Osteocyte (in vitro differentiated cells): ENCODE measurements around the gene PUM2. TPM values are rescaled to one million over a fixed set of nuclear protein-coding genes. Genes with fewer than 3 reads are reported as not detected.
"Not testable (repeated sequence)": the region's sequence is repeated elsewhere in the genome, so short reads cannot be mapped to it uniquely, and the experiment has no call there.

Source experiments
- DNase-seq: peaks from one replicate; pipeline ENCODE4 v3.0.0; 2021; ENCODE audit warnings: mixed read lengths; ENCODE audit not compliant: unreplicated experiment; ENCODE audit errors: extremely low spot score
- H3K27ac Mint-ChIP-seq: one replicate; pipeline ENCODE4 v1.8.0; 2021; ENCODE audit warnings: mild to moderate bottlenecking, mixed read lengths; ENCODE audit not compliant: unreplicated experiment
- H3K27me3 Mint-ChIP-seq: one replicate; pipeline ENCODE4 v1.8.0; 2021; ENCODE audit warnings: mixed read lengths; ENCODE audit not compliant: unreplicated experiment
- H3K36me3 Mint-ChIP-seq: one replicate; pipeline ENCODE4 v1.8.0; 2021; ENCODE audit warnings: mixed read lengths; ENCODE audit not compliant: unreplicated experiment
- H3K4me1 Mint-ChIP-seq: one replicate; pipeline ENCODE4 v1.8.0; 2021; ENCODE audit warnings: mixed read lengths; ENCODE audit not compliant: unreplicated experiment
- H3K4me3 Mint-ChIP-seq: one replicate; pipeline ENCODE4 v1.8.0; 2021; ENCODE audit warnings: mild to moderate bottlenecking, moderate library complexity, mixed read lengths; ENCODE audit not compliant: unreplicated experiment
- H3K9me3 Mint-ChIP-seq: one replicate; pipeline ENCODE4 v1.8.0; 2021; ENCODE audit warnings: mixed read lengths; ENCODE audit not compliant: unreplicated experiment
- CTCF ChIP-seq: fragments of 200-600 bp; sonication (generic); IDR thresholded peaks from 2 replicates; pipeline ENCODE4 v1.5.0; 2021; ENCODE audit warnings: antibody characterized with exemption, mild to moderate bottlenecking, moderate library complexity
- total RNA-seq: library from RNA; stranded (reverse); gene quantifications from 2 replicates; pipeline ENCODE4 v1.2.1, GENCODE V29; 2021

Gene PUM2
- total RNA-seq, 1 donor from 2014 or later, result 82.2 TPM

DNA sequence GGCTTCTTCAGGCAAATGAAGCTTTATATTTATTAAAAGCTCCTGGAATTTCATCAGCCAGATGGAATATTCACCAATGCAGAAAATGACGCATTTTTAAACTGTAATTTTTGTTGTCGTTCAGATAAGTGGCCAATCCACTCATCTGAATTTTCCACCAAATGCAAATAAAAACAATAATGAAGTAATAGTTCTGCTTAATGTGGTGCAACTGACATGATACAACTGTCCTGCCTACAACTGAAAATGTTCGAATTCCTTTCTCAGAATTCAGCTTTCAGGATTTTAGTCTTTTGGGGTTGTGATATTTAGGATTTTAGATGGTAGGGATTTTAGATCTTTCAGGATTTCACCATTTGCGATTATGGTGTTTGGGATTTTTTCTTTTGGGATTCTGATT is 27.1 kb upstream of the PUM2 start:
- Mint-ChIP-seq H3K36me3 (no peaks in the 10 kb centered on the region), H3K27me3 (peaks cover 22% of the 10 kb centered on the region), H3K4me3 (no peak overlapping the region), H3K9me3 (no peaks in the 10 kb centered on the region), H3K27ac (no peak overlapping the region), H3K4me1 (peaks cover 15% of the 10 kb centered on the region)
- no peak for TF ChIP-seq CTCF
- no peak for DNase-seq

DNA sequence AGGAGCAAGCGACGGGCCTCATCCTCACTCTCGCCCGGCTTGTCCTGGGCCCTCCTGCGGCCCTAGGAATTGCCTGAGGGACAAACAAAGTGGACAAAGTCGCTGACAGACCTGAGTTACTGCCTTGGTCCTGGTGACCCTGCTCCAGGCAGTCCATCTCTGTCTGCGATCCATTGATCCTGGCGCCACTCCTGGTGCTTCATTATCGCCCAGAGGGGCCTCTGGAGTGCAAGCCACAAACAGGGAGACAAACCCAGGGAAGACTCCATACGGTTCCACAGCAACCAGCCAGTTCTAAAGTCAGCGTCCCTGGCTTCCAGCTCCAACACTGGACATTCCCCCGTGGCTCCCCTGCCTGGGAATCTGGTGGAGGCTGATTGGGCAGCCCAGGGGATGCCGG is 24.3 kb upstream of the PUM2 start:
- H3K27ac Mint-ChIP-seq, H3K4me3 Mint-ChIP-seq, H3K36me3 Mint-ChIP-seq, DNase-seq, H3K9me3 Mint-ChIP-seq, H3K4me1 Mint-ChIP-seq: not testable (repeated sequence)
- H3K27me3 Mint-ChIP-seq, result peaks cover 40% of the 10 kb centered on the region

DNA sequence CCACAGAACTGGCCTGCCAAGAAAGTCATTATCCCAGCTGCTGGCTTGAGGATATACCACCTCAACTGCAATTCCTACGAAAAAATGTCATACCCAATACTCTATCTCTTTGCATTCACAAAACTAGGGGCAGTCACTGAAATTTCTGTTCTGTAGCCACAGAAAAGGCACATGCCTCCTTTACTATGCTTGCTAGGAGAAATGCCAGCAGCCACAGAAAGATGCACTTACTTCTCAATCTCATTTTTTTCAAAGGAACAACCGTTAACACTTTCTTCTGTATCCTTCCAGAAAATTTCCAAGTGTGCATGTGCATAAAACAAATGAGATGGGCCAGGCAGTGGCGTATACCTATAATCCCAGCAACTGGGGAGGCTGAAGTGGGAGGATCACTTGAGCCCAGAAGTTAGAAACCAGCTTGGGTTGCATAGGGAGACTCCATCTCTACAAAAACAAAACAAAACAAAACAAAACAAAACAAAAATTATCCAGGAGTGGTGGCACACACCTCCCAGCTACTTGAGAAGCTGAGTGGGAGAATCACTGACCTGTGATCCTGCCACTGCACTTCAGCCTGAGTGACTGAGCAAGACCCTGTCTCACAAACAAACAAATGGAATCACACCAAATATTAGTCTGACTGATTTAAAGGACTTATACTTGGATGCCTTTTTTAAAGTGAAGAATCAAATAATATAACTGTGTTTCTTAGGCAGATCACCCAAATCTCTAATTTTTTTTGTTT is 22.4 kb upstream of the PUM2 start:
- TF ChIP-seq CTCF, result no peak
- no peak for DNase-seq
- H3K9me3 Mint-ChIP-seq, result peaks cover 6% of the 10 kb centered on the region
- H3K27ac Mint-ChIP-seq, result no peak overlapping the region
- no peaks in the 10 kb centered on the region for H3K4me1 Mint-ChIP-seq
- H3K27me3 Mint-ChIP-seq, result peaks cover 54% of the 10 kb centered on the region
- H3K36me3 Mint-ChIP-seq, result peaks cover 4% of the 10 kb centered on the region
- no peak overlapping the region for H3K4me3 Mint-ChIP-seq

GRCh38 chr2:20371323-20372025 is 20.8 kb upstream of the PUM2 start:
- Mint-ChIP-seq H3K36me3 (peaks cover 4% of the 10 kb centered on the region), H3K4me3 (no peak overlapping the region), H3K9me3 (peaks cover 6% of the 10 kb centered on the region), H3K27me3 (peaks cover 49% of the 10 kb centered on the region), H3K4me1 (no peaks in the 10 kb centered on the region), H3K27ac (no peak overlapping the region)
- no peak for DNase-seq
- TF ChIP-seq CTCF, result no peak

GRCh38 chr2:20370191-20370590 is 19.5 kb upstream of the PUM2 start:
- Mint-ChIP-seq H3K4me3 (no peak overlapping the region), H3K4me1 (no peaks in the 10 kb centered on the region), H3K9me3 (peaks cover 6% of the 10 kb centered on the region), H3K36me3 (peaks cover 4% of the 10 kb centered on the region), H3K27ac (no peak overlapping the region), H3K27me3 (peaks cover 47% of the 10 kb centered on the region)
- DNase-seq, result no peak
- TF ChIP-seq CTCF, result no peak
